Measurements from ENCODE around the gene IL3. TPM values are rescaled to one million over a fixed set of nuclear protein-coding genes. Genes with fewer than 3 reads are reported as not detected.

The IL3 gene
- total and polyA plus RNA-seq, 2 experiments from 2014 or later: not detected

GRCh38 chr5:132024789-132025402, 35.6 kb upstream of the IL3 start:
- H3K4me1 ChIP-seq (ENCODE audit: insufficient read depth): no peaks in the 10 kb centered on the region
- no peak overlapping the region for H3K27ac ChIP-seq (ENCODE audit: low read depth)
- H3K4me2 ChIP-seq: no peak overlapping the region
- H2AFZ ChIP-seq: no peak overlapping the region
- H3K79me2 ChIP-seq (replicated peaks; ENCODE audit: insufficient read depth): no peaks in the 10 kb centered on the region
- no peak overlapping the region for H3K4me3 ChIP-seq
- no peaks in the 10 kb centered on the region for H3F3A ChIP-seq (replicated peaks; ENCODE audit: low read depth)
- H3K4me1 Mint-ChIP-seq: no peaks in the 10 kb centered on the region
- DNase-seq (ENCODE audit: low spot score) (peak; percentile 44), ATAC-seq (peak; percentile 67)
- no peaks in the 10 kb centered on the region; the same call in 2 of the 3 replicates for H3K9me3 Mint-ChIP-seq
- TF ChIP-seq REST (IDR thresholded peaks at IDR 0.05; ENCODE audit: unreplicated experiment) (peak; percentile 69), ETS1 (IDR thresholded peaks at IDR 0.05) (no peak), ZNF462 (CRISPR knock-in tag; IDR thresholded peaks at IDR 0.05) (peak; percentile 54; the same call in 1 of the 2 replicates), CREB1 (CRISPR knock-in tag; IDR thresholded peaks at IDR 0.05; ENCODE audit: low read depth) (no peak)
- peaks cover 3% of the 10 kb centered on the region for H3K27me3 Mint-ChIP-seq (ENCODE audit: insufficient read depth, low read depth, poor library complexity)
- 0 out of 2 replicates have a peak, but pooled peaks cover 7% of the 10 kb centered on the region for H3K9me2 ChIP-seq (ENCODE audit: insufficient read depth)
- no peaks in the 10 kb centered on the region for H3K27me3 ChIP-seq (ENCODE audit: insufficient read depth)
- no peak overlapping the region for H3K4me3 Mint-ChIP-seq
- no peaks in the 10 kb centered on the region for H3K36me3 Mint-ChIP-seq (ENCODE audit: low read depth)
- no peak overlapping the region for H3K27ac Mint-ChIP-seq
- no peaks in the 10 kb centered on the region for H4K20me1 ChIP-seq (replicated peaks; ENCODE audit: insufficient read depth)
- no peaks in the 10 kb centered on the region for H3K36me3 ChIP-seq (ENCODE audit: insufficient read depth)

Measured in GM23338 (cell line).